Activated T-cell treated with anti-CD3 and anti-CD28 coated beads, Interleukin-2, amount 50 U/mL, for 48 hours (primary cell): Measurements from ENCODE around the gene UGDH.
A peak's percentile ranks its signal among the peaks of the same experiment; 100 is the strongest.
"Not testable (repeated sequence)": the region's sequence is repeated elsewhere in the genome, so short reads cannot be mapped to it uniquely, and the experiment has no call there.

Source experiments
- DNase-seq, 2 experiments: peaks; one replicate each; pipeline ENCODE4 v3.0.0-alpha.2; 2020

UGDH gene

GRCh38 chr4:39527296-39528060, at the start of gene UGDH:
UGDH (minus strand) TSS chr4:39527439; CDS start chr4:39521512, 5,927 bp downstream.
- peak; percentile 93 to 95 for DNase-seq

- no peak for DNase-seq
These were observed 47.7 kb upstream of the UGDH start for GRCh38 chr4:39574946-39575345.

DNA sequence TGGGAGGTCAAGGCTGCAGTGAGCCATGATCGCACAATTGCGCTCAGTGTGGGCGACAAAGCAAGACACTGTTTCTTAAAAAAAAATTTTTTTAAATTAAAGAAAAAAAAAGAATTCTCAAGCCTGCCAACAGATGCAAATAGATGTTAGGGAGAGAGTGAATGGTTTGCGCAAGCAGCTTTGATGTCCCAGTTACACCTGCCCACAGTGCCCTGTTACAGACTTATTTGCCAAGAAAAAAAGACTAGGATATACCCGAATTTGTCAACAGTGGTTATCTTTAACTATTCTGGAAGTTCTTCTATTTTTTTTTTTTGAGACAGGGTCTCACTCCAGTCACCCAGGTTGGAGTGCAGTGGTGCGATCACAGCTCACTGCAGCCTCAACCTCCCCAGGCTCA, 44.3 kb upstream of the UGDH start:
- DNase-seq = no peak

GRCh38 chr4:39571054-39571453, 43.8 kb upstream of the UGDH start:
- no peak for DNase-seq

DNA sequence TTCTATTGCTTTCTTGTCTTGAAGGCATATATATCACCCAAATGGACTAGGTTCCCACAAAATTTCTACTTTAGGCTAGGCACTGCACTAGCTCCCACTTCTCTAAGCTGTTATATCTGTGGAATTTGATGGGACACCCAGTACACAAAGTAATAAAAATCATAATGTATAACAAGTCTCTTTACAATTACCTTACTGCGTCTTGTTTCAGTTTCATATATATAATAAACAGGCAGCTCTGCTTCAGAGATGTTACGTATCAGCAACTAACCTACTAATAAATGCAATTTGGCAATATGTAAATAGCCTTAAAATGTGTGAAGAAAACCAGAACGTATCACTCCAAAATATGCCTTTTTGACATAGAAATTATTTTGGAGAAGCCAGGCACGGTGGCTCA, 42.0 kb upstream of the UGDH start:
- no peak for DNase-seq

GRCh38 chr4:39568805-39569204, 41.6 kb upstream of the UGDH start:
- DNase-seq = no peak

- no peak for DNase-seq
These were observed 38.8 kb upstream of the UGDH start for GRCh38 chr4:39565878-39566600.

DNA sequence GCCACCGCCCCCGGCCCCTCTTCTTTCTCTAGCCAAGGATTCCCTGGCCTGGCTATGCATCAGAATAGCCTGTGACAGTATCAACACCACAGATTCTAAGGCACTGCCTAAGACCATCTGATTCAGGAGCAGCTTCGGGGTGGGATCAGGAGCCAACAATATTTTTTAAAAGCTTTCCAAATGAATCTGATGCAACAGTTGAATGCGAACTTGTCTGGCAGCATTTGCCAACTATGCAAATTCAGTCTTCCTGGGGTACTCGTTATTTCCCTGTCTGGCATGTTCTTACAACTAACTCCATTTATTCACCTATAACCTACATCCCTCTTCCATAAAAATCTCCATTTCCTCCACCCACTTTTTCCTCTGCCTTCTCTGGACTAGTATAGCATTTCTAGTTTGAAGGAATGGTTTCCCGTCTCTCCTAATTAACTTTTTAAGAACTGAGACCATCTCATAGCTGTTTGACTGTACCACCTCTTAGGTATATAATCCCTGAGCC, 36.2 kb upstream of the UGDH start:
- no peak for DNase-seq

DNA sequence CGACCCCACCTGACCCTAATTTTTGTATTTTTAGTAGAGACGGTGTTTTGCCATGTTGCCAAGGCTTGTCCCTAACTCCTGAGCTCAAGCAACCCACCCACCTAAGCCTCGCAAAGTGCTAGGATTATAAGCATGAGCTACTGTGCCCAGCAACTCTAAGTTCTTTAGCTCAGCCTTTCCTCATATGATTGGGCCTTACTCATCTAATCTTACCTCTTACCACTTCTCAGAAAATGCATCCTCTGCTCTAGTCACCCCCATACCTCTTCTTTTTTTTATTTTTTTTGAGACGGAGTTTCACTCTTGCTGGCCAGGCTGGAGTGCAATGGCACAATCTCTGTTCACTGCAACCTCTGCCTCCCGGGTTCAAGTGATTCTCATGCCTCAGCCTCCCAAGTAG, 35.6 kb upstream of the UGDH start:
- DNase-seq = no peak

DNA sequence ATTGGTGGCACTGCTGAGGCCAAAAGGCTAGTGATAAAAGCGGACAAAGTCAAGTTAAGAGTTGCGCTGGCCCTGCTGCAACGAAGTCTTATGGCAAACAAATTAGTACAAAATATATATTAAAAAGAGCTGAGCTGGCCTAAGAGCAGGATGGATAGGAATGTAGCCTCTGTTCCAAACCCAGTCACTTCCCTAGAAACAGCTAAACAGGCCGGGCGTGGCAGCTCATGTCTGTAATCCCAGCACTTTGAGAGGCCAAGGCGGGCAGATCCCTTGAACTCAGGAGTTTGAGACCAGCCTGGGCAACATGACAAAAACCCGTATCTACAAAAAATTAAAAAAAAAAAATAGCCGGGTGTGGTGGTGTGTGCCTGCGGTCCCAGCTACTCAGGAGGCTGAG, 32.4 kb upstream of the UGDH start:
- DNase-seq = no peak

- no peak for DNase-seq
These were observed 28.2 kb upstream of the UGDH start for GRCh38 chr4:39555472-39555871.

DNA sequence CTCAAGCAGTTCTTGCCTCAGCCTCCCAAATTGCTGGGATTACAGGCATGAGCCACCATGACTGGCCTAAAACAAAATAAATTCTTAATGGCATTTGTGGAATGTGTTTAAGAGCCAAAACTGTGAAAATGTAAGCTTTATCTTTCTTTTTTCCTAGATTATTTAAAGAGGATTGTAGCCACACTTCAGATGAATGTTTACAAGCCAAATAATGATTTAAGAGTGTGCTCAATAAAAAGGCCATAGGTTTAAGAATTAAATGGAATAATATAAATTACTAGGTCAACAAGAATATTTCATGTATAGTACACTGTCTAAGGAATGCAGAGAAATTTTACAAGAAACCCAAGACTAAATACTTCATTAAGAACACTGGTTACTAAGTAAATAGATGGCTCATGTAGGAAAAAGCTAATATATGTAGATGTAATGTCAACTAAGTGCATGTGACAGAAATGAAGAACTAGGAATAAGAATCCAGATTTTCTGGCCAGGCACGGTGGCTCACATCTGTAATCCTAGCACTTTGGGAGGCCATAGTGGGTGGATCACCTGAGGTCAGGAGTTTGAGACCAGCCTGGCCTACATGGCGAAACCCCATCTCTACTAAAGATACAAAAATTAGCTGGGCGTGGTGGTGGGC, 21.3 kb upstream of the UGDH start:
- no peak for DNase-seq

GRCh38 chr4:39544580-39545315, 17.5 kb upstream of the UGDH start:
- DNase-seq = no peak

GRCh38 chr4:39544080-39544479, 16.8 kb upstream of the UGDH start:
- DNase-seq = not testable (repeated sequence)

GRCh38 chr4:39543034-39543433, 15.8 kb upstream of the UGDH start:
- DNase-seq = no peak

GRCh38 chr4:39542611-39543012, 15.4 kb upstream of the UGDH start:
- DNase-seq = no peak

DNA sequence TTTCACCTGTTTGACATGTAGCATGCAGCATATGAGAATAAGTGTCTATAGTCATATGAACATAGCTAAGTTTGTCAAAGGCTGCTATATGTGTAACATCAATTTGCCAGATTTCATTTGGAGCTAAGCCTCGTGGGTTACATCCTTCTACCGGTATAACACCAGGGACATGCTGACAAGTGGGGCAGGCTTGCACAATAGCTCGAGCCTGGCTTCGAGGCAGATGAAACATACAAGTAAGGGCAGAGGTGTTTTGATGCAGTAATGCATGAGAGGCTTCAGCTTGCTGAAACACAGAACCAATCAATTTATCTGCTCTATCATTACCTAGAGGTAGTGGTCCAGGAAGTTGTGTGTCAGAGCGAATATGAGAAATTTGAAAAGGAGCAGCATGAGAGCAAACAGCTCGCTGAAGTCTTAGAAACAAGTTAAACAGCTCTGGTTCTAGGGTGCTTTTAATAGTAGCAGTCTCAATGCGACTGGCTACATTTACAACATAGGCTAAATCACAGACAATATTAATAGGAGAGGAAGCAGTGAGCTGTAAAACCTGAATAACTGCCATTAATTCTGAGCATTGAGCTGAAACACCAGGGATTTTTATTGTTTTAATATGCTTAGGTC, 14.9 kb upstream of the UGDH start:
- no peak for DNase-seq

- no peak for DNase-seq
These were observed 11.9 kb upstream of the UGDH start for GRCh38 chr4:39539089-39539611.

- no peak for DNase-seq
These were observed 6.3 kb upstream of the UGDH start for GRCh38 chr4:39533541-39533940.

DNA sequence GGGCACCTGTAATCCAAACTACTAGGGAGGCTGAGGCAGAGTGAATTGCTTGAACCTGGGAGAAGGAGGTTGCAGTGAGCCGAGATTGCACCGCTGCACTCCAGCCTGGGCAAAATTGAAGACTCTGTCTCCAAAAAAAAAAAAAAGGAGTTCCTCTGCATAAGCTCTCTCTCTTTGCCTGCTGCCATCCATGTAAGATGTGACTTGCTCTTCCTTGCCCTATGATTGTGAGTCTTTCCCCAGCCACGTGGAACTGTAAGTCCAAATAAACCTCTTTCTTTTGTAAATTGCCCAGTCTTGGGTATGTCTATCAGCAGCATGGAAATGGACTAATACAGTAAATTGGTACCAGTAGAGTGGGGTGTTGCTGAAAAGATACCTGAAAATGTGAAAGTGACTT, 5.0 kb upstream of the UGDH start:
- not testable (repeated sequence) for DNase-seq

DNA sequence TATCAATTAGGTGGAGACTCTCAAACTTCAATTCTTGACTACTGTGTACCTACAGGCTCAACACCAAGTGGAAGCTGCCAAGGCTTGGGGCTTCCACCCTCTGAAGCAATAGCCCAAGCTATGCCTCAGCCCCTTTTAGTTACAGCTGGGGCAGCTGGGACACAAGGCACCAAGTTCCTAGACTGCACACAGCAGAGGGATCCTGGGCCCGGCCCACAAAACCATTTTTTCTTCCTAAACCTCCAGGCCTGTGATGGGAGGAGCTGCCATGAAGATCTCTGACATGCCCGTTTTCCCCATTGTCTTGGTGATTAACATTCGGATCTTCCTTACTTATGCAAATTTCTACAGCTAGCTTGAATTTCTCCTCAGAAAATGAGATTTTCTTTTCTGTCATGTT, 3.4 kb upstream of the UGDH start:
- DNase-seq = no peak

DNA sequence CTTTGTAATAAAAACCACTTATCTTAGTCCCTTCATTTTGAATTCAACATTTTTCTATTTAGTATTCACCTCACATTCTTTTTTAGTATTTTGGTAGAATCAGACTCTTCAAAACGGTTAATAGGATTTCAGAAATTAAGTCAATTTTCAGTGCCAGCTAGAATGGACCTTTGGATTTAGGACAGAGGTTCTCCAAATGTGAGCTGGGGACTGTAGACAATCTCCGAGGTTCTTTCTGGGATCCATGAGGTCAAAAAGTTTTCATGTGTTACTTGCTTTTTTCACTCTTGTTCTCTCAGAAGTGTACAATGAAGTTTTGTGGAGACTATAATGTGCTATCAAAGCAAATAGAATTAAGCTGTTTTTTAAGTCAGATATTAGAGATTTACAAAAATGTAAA, 2.3 kb upstream of the UGDH start:
- no peak for DNase-seq
